Suppressor macrophage (primary cell): Measurements from ENCODE around the gene RELA.
"Not testable (repeated sequence)": the region's sequence is repeated elsewhere in the genome, so short reads cannot be mapped to it uniquely, and the experiment has no call there.

ENCODE experiments used
- DNase-seq, 4 experiments: peaks; one replicate each; pipeline ENCODE4 v3.0.0-alpha.2; 2020 to 2022

RELA gene

DNA sequence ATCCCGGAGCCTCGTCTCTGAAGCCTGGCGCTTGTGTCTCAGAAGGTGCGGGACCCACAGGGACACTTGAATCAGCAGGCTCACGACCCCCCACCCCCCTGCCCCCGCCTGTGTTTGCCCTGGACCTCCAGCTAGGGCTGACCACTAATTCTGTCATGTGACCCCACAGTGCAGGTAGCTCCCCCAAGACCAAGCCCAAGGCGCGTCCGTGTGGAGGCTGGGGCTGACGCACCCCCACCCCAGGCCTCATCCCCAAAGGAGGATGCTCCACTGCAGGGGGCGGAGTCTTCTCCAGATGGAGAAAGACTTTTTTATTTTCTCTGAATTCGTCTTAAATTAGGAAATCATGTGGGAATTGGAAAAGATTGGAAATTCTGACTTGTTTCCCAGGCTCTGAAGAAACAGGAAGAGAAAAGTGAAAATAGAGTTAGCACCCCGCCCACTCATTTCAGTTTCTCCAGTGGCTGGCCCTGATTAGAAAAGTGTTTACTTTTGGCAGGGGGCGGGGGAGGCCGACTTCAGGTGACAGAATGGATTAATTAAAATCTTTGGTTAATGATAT lies 1.0 kb upstream of the RELA start:
- peak; percentile 54 to 80 (median 76) for DNase-seq

DNA sequence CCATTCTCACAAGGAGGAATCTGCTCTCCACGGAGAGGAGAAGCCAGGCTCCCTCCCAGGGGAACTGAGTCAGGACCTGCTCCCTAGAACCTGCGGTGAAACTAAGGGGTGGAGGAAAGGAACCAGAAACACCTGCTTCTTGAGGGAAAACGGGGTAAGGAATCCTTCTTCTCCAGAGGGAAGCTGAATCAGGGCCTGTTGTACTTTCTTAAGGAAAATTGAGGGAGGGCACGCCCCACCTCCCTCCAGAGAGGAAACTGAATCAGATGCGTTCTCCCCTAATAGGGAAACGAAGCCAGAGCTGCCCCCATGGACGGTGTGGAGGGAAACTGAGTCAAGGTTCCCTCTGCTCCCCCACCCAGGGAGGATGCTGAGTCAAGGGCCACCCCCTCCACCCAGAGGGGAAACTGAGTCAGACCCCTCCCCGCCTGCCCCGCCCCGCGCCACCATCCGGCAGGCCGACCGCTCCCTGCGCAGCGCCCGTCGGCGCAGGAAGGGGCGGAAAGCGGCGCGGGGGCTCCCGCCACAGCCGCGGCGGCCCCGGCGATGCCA lies 393 bp downstream of the RELA start:
- no peak for DNase-seq

DNA sequence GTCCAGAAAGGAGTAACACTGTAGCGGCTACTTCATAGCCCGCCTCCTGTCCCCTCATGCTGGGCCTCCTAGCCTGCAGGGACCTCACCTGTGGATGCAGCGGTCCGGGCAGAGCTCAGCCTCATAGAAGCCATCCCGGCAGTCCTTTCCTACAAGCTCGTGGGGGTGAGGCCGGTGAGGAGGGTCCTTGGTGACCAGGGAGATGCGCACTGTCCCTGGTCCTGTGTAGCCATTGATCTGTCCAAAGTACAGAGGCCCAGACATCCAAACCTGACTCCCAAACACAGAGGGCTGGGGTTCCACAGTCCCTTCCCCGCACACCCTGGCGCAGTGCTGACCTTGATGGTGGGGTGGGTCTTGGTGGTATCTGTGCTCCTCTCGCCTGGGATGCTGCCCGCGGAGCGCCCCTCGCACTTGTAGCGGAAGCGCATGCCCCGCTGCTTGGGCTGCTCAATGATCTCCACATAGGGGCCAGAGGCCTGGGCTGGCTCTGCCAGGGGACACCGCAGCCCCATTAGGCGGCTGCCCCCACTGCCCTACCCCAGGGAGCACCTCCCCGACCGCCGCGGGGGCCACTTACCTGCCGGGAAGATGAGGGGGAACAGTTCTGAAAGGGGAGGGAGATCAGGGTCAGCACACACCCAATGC lies 993 bp downstream of the RELA start:
- DNase-seq, result no peak

DNA sequence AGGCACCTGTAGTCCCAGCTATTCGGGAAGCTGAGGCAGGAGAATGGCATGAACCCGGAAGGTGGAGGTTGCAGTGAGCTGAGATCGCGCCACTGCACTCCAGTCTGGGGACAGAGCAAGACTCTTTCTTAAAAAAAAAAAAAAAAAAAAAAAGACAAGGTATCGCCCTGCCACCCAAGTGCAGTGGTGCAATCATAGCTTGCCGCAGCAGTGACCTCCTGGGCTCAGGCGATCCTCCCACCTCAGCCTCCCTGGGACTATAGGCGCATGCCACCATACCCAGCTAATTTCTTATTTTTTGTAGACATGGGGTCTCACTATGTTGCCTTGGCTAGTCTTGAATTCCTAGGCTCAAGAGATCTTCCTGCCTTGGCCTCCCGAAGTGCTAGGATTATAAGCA lies 1.8 kb downstream of the RELA start:
- DNase-seq, result not testable (repeated sequence)

DNA sequence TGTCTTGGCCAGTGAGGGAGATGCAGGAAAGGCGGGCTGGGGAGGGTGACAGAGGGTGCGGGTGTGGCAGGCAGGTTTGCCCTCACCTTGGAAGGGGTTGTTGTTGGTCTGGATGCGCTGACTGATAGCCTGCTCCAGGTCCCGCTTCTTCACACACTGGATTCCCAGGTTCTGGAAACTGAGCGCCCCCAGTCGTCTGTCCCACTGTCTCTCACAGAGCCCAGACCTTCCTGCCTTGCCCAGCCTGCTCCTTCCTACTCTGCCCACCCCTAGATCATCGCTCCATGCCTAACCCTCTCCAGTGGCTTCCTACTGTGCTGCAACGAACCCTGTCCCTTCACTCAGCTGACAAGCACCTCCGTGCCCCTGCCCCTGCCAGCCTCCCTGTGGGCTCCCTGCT lies 2.7 kb downstream of the RELA start:
- no peak for DNase-seq

DNA sequence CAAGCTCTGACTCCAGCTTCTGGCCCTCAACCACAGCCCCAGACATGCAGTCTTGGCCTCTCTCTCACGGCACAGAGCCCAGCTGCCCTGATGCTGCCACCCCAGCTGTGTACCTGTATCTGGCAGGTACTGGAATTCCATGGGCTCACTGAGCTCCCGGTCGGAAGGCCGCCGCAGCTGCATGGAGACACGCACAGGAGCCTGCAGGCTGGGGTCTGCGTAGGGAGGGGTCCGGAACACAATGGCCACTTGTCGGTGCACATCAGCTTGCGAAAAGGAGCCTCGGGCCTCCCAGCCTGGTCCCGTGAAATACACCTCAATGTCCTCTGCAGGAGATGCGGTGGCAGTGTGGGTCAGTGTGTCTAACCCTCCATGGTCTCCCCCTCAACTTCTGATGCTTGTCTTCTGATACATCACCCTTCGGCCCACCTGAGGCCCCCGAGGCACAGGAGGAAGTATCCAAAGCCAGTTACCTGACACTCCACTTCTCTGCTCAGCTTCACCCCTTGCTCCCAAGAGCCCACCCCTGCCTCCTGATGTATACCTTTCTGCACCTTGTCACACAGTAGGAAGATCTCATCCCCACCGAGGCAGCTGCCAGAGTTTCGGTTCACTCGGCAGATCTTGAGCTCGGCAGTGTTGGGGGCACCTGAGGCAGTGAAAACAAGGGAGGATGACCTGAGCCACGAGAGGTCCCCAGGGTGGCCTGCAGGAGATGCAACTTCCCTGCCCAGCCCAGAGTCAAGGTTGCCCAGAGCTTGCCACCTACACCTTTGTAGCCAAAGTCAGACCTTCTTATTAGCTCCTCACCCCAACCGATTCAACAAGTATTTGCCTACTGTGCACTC lies 4.3 kb downstream of the RELA start:
- DNase-seq, result no peak

DNA sequence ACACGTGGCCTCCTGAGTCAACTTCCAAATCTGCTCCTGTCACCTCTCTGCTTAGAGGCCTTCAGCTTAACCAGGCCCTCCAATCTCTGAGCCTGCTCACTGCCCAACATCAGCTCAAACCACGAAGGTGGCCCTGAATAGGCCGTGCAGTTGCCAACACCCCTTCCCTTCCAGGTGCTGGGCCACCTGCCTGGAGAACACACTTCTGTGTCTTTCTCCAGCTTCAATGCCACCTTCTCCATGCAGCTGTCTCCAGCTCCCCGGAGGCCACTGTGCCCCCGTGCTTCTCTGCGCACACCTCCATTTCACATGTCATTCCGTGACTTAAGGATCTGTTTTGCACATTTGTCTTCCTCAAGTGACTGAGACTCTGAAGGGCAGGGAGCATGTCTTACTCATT lies 5.3 kb downstream of the RELA start:
- no peak for DNase-seq

DNA sequence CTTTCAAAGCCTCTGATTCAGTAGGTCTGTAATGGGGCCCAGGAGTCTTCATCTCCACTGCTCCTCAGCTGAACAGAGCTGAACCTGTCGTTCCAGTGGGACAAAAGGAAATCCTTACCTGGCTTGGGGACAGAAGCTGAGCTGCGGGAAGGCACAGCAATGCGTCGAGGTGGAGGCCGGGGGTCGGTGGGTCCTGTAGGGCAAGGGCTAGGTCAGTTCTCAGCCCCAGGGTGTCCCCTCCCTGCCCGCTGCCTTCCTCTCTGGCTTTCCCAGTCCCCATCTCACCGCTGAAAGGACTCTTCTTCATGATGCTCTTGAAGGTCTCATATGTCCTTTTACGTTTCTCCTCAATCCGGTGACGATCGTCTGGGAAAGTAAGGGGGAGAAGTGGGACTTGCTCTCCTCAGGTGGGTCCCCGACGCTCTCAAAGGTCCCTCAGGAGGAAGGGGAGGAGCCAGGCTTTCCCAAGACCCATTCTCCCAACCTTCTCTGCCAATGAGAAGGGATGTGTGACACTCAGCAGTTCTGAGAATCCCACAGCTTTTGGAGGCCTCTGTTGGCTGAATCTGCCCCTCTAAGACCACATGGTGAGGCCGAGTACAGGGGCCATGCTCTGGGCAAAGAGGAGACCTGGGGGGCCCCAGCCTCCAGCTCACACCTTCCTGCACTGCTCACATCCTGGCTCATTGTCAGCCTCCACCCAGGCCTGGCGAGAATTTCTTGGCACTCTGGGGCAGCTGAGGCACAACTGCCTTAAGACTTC lies 7.0 kb downstream of the RELA start:
- DNase-seq, result no peak

DNA sequence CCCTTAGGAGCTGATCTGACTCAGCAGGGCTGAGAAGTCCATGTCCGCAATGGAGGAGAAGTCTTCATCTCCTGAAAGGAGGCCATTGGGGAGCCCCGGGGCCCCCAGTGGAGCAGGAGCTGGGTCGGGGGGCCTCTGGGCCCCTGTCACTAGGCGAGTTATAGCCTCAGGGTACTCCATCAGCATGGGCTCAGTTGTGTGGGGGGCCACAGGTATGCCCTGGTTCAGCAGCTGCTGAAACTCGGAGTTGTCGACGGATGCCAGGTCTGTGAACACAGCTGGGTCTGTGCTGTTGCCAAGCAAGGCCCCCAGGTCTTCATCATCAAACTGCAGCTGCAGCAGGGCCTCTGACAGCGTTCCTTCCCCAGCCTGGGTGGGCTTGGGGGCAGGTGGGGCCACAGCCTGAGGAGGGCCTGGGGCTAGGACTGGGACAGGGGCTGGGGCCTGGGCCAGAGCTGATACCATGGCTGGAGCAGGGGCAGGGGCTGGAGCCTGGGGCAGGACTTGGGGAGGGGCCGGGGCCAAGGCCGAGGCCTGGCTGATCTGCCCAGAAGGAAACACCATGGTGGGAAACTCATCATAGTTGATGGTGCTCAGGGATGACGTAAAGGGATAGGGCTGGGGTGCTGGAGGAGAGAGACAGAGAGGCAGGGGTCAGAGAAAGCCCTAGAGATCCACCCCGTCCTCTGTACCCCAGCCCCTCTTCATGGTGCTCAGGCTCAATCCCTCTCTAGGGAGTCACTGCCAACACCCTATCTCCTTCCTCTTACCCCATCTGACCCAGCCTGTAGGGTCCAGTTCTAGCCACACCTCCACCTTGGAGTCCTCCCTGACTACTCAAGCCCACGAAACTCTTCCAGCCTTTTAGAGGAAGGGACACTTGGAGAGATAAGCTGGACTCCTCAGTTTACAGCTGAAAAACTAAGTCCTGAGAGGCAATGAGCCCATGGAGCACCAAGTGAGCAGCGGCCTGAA lies 8.1 kb downstream of the RELA start:
- DNase-seq, result no peak

DNA sequence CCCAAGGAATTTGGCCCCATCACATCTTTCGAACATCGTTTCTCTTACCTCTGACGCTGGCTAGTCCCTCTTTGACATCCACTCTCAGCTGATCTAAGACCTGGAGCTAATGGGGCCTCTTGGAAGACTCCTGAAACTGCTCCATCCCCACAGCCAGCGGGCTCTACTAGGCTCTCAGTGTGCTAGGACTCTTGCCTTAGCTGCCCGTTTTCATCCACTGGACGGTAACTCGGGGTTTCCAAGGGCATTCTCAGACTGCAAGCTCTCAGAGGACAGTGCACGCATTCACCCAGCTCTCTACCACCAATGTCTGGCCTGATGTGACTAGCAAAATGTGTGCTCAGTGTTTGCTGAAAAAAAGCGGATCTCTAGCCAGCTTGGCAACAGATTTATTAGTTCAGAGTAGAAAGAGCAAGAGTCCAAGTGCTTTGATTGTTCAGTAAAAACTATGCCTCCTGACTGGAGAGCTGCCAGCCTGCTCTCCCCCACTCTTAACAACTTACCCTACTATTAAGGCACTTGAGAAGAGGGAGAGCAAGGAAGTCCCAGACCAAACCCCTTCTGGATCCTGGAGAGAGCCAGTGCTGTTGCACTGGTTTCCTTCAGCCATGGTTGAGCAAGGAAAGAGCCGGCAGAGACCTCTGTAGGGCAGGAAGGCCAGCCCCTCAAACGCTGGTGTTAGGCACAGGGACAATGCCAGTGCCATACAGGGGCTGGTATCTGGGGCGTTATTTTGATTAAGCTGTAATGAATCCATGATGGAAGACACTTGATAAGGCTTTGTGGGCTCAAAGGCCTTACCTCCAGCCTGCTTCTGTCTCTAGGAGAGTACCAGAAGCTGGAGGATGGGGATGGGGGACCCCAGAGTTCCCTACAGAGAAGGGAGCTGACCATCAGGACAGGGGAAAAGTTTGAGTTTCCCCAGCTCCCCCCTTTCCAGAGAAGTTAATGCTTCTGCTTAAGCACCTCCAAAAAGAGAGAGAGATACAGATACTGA lies 9.2 kb downstream of the RELA start:
- no peak for DNase-seq

DNA sequence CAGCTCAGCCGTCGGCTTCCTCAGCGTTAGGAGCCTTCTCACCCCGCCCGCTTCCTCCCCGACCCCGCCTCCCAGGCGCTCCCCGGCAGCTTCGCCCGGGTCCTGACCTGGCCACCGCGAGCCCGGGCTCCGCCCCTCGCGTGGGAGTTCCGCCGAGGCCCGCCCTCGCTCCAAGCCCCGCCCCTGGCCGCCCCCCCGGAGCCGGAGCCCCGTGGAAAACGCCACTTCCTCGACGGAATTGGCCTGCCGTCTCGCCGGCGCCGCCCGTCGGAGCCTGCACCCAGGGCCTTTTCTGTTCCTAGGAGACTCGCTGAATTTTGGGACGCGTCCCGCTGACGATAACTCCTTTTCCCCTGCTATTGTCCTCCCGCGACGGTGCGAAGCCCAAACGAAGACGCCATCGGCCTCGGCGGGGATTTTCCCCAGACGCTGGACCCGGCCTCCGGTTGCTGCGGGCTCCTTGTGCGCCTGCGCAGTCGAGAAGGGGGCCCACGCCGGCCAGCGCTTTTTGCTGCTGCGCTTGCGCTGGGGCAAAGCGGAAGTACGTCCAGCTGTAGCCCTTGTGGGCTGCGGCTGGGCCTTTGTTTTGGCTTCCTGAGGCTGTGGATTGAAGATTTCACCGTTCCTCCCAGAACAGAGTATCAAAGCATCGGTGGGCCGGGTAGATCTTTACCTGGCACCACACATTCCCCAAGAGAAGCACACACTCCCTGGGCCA lies 10.0 kb downstream of the RELA start:
- peak; percentile 97 to 99 (median 98) for DNase-seq

DNA sequence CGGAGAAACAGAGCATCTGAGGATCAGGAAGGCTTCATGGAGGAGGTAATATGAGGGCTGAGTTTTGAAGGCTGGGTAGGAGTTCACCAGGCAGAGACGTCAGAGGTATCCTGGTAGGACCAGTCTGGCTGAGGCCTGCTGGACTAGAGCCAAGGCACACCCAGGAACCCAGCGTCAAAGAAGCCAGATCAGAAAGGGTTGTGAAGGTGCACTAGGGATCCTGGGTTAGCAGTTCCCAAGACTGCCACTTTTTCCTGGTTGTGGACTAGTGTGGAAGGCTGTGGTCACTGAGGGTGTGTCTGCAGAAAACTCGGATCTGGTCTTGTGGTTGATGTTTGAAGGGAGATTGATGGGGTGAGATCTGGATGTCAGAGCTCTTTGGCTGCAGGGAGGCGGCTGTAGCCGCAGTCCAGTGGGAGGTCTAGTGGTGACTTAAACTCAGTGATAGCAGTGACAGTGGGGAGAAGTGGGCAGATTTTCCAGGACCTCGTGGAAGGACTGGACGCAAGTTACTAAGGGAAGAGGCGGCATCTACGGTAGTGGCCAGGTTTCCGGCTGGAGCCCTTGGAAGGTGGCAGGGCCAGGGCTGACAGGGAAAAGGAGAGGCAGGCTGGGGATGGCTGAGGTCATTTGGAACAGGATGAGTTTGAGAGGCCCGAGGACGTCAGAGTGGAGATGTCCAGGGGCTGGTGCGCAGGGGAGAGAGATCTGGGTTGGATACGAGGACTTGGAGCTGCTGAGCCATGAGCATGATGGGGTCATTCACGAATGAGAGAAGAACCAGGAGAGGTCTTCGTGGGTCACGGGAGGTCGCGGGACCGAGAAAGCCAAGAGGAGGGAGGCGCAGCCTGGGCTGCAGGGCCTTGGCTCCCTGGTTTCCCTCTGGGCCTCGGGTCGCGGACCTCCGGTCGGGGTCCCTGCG lies 10.9 kb downstream of the RELA start:
- DNase-seq, result peak in 2 of 4 experiments; percentile 14 to 18

DNA sequence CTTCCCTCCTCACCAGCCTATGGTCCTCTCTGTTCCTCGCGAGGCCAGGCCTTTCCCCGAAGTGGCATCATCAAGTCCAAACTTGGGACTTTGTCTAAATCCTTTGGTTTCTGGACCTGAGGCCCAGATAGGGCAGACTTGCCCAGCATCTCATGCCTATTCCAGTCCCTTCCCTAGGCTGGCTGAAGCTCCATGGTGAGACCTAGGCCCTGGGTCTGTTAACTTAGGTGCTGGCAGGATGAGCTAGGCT lies 11.5 kb downstream of the RELA start:
- no peak for DNase-seq

DNA sequence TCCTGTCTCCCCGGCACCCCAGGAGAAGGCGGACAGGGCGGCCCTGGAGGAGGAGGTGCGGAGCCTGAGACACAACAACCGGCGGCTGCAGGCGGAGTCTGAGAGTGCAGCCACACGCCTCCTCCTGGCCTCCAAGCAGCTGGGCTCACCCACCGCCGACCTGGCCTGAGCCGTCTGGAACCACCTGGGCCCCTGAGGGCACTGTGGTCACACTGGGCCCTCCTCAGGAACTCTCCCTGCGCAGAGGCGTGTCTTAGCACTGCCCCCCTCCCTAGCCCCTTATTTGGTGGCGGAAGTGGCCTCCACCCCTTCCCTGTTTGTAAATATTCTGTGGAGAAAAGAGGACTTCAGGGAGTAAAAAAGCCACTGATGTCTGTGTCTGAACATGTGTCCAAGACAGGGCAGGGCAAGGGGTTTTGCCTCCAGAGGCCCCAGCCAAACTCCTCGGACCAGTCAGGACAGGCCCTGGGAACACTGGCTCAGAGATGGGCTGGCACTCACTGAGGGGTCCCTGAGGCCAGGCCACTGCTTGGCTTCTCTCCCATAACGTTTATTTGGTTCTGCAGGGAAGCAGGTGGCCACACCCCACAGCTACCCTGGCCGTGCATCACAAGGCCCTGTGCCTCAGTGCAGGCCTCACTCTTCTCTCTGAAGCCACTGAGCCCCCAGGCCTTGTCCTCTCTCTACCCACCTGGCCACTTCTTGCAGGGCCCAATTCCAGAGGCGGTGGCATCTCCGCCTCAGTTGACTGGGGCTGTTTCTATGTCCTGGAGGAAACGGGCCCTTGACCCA lies 12.0 kb downstream of the RELA start:
- no peak for DNase-seq

DNA sequence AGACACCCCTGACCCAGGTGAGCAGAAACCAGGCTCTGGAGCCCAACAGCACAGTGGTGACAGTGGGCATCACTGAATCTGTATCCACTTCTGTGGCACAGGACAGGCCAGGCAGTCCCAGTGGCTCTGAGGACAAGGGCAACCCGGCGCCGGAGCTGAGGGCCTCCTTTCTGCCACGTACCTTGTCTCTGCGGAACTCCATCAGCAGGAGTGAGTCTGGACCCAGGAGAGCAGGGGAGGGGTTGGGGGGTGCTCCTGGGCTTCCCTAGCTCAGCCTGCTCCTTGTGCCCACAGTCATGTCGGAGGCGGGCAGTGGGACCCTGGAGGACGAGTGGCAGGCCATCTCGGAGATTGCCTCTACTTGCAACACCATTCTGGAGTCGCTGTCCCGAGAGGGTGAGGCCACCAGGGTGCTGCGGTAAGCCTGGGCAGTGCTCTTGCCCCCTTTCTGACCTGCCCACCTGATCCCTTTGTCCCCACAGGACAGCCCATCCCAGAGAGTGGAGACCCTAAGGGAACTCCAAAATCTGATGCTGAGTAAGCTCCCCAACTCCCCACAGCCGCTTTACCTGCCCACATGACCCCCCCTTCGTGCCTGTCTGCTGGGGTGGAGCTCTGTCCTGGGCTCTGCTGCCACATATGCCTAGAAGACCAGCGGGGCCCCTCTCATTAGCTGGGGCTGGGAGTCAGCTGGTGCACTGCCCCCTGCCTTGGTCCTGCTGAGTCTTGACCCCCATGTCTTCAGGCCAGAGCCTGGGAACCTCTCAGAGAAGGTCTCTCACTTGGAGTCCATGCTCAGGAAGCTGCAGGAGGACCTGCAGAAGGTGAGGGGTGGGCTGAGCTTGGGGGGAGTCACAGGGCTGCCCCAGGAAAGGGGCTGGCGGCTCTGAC lies 12.8 kb downstream of the RELA start:
- DNase-seq, result no peak

DNA sequence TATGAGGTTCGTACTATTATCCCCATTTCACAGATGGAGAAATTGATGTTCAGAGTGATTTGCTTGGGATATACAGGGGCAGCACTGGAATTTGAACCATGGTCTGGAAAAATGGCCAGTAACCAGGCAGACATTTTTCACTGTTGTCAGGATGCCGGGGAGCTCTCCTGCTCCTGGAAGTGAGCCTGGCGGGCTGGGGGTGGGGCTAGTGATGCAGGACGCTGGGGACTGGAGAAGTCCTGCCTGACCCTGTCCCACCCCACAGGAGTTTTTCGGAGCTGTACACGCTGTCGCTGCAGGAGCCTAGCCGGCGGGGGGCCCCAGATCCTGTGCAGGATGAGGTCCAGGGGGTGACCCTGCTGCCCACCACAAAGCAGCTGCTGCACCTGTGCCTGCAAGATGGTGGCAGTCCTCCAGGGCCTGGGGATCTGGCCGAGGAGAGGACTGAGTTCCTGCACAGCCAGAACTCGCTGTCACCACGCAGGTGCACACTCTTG lies 13.7 kb downstream of the RELA start:
- no peak for DNase-seq
